ENCODE data around the gene SAMD14. TPM values are rescaled to one million over a fixed set of nuclear protein-coding genes. Genes with fewer than 3 reads are reported as not detected.

Gene SAMD14
- 1 to 10 TPM in 1 of 2 experiments, under 1 TPM in 1; 0.77 to 1.1 TPM for total RNA-seq

GRCh38 chr17:50129728-50130558 lies at the start of gene SAMD14:
Gene SAMD14 (minus strand): TSS chr17:50130160. CDS start chr17:50124959, 5,201 bp downstream.
- ChIA-PET POLR2A (no interaction called here), CTCF (interaction anchor here (0.6 to 2.4 kb wide), 10 partner anchors 9 to 71 kb away, joined by 3 to 8 read pairs (median 3); no protein-coding TSS in a partner anchor)
- Mint-ChIP-seq H3K9me3 (ENCODE audit: low read depth) (no peaks in the 10 kb centered on the region), H3K27ac (peak within 1 kb of the TSS; percentile 19), H3K27me3 (peaks cover 13% of the 10 kb centered on the region), H3K4me1 (peaks cover 28% of the 10 kb centered on the region), H3K4me3 (peak within 1 kb of the TSS; percentile 63), H3K36me3 (ENCODE audit: low read depth) (peaks cover 4% of the 10 kb centered on the region)
- DNase-seq (peak; percentile 64), ATAC-seq (peak; percentile 61)
- intact Hi-C loops (cut with DNase I, micrococcal nuclease), result loop anchor here in 1 of 2 experiments (2.0 kb wide), 1 partner anchor 35 kb away; the partner anchor contains the start of gene PDK2

DNA sequence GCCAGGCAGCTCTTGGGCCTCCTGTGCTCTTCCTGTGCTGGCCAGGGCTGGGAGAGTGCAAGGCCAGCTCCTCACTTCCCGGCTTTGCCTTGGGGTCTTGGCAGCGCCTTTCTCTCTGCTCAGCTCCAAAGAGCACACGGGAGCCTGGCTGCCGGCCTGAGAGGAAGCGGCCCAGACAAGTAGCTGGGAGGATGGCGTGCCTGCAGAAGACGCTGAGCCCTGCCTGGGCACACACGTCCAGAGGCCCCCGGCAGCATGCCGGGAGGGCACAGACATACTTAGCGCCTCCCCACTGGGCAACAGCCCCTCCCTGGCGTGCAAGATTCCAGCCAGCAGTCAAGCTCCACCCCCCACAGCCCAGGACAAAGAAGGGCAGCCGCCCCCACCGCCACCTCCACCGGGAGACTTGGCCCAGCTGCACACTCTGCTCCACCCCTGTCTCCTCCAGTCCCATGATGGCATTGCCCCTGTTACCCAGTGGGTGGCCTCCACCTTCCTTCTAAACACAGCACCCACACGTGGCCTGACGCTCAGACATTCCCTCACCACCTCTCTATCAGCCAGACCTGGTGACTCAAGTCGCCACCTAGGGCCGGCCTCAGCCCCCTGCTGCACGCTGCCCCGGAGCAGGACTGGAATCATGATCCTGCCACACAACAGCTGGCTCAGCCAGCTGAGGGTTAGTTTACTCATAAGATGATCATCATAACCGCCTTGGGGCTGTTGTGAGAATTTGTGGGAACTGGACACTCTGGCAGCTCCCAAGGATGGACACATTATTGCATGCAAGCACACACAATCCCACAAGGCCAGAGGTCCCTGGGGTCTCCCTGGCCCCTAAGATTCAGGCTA lies 48.2 kb upstream of the SAMD14 start:
- peak; percentile 71 for DNase-seq
- intact Hi-C loops (cut with DNase I, micrococcal nuclease), result loop anchor here in 1 of 2 experiments (1.0 kb wide), 1 partner anchor 38 kb away; no protein-coding TSS in a partner anchor
- ChIA-PET POLR2A (no interaction called here), CTCF (interaction anchor here (0.7 to 2.8 kb wide), 12 partner anchors 9 to 244 kb away, joined by 3 to 34 read pairs (median 4); partner anchors contain the start of gene PDK2)
- peak; percentile 93 for ATAC-seq
- Mint-ChIP-seq H3K9me3 (ENCODE audit: low read depth) (no peaks in the 10 kb centered on the region), H3K4me1 (peaks cover 8% of the 10 kb centered on the region), H3K4me3 (no peak overlapping the region), H3K36me3 (ENCODE audit: low read depth) (no peaks in the 10 kb centered on the region), H3K27ac (no peak overlapping the region), H3K27me3 (no peaks in the 10 kb centered on the region)

GRCh38 chr17:50177476-50177875 lies 47.5 kb upstream of the SAMD14 start:
- ChIA-PET POLR2A (no interaction called here), CTCF (interaction anchor here (0.7 to 2.8 kb wide), 8 partner anchors 8 to 120 kb away, joined by 3 to 34 read pairs (median 4); partner anchors contain the start of gene PDK2)
- H3K4me3 Mint-ChIP-seq, result no peak overlapping the region
- no peak overlapping the region for H3K27ac Mint-ChIP-seq
- intact Hi-C loops (cut with DNase I, micrococcal nuclease), result no loop called here
- H3K4me1 Mint-ChIP-seq, result peaks cover 8% of the 10 kb centered on the region
- no peaks in the 10 kb centered on the region for H3K36me3 Mint-ChIP-seq (ENCODE audit: low read depth)
- ATAC-seq (no peak), DNase-seq (no peak)
- no peaks in the 10 kb centered on the region for H3K9me3 Mint-ChIP-seq (ENCODE audit: low read depth)
- H3K27me3 Mint-ChIP-seq, result no peaks in the 10 kb centered on the region

- no peaks in the 10 kb centered on the region for H3K27me3 Mint-ChIP-seq
Measured at GRCh38 chr17:50176559-50177357, 46.8 kb upstream of the SAMD14 start.

DNA sequence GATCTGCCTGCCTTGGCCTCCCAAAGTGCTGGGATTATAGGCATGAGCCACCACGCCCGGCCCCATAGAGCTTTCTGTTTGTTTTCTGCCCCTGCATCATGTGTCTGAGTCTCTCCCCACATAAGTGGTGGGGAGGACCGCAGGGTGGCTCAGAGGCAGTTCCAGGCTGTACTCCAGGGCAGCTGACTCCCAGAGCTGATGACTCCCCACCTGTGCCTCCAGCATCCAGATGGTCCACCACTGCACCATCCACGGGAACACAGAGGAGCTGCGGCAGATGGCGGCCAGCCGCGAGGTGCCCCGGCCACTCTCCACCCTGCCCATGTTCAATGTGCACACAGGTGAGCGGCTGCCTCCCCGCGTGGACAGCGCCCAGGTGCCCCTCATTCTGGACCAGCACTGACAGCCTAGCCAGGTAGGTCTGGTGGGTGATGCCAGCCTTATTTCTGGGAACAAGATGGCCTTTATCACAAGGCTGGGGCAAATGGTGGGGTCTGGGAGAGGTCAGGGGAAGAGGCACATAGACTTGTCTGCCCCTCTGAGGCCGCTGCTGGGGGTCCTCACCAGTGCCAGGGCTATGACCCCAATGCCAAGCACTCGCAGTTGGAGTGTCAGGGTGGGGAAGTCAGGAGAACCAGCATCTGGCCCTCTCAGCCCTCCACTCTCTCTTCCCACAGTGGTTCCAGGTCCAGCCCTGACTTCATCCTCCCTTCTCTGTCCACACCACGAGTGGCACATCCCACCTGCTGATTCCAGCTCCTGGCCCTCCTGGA lies 45.3 kb upstream of the SAMD14 start:
- Mint-ChIP-seq H3K27ac (no peak overlapping the region), H3K4me3 (no peak overlapping the region), H3K4me1 (peaks cover 8% of the 10 kb centered on the region), H3K36me3 (ENCODE audit: low read depth) (no peaks in the 10 kb centered on the region), H3K9me3 (ENCODE audit: low read depth) (no peaks in the 10 kb centered on the region), H3K27me3 (no peaks in the 10 kb centered on the region)
- ChIA-PET POLR2A (no interaction called here), CTCF (interaction anchor here (0.6 to 1.1 kb wide), 2 partner anchors 23 to 42 kb away, joined by 3 read pairs; no protein-coding TSS in a partner anchor)
- DNase-seq (no peak), ATAC-seq (no peak)
- intact Hi-C loops (cut with DNase I, micrococcal nuclease), result no loop called here

More at GRCh38 chr17:50176559-50177357, 46.8 kb upstream of the SAMD14 start:
- H3K4me1 Mint-ChIP-seq, result peaks cover 8% of the 10 kb centered on the region
- intact Hi-C loops (cut with DNase I, micrococcal nuclease), result no loop called here
- no peaks in the 10 kb centered on the region for H3K36me3 Mint-ChIP-seq (ENCODE audit: low read depth)
- no peak overlapping the region for H3K4me3 Mint-ChIP-seq
- no peak overlapping the region for H3K27ac Mint-ChIP-seq
- CTCF ChIA-PET, result interaction anchor here (0.9 to 2.8 kb wide), 5 partner anchors 8 to 113 kb away, joined by 3 to 34 read pairs (median 5); partner anchors contain the start of gene PDK2
- ATAC-seq (no peak), DNase-seq (no peak)
- H3K9me3 Mint-ChIP-seq (ENCODE audit: low read depth), result no peaks in the 10 kb centered on the region
- POLR2A ChIA-PET, result no interaction called here

DNA sequence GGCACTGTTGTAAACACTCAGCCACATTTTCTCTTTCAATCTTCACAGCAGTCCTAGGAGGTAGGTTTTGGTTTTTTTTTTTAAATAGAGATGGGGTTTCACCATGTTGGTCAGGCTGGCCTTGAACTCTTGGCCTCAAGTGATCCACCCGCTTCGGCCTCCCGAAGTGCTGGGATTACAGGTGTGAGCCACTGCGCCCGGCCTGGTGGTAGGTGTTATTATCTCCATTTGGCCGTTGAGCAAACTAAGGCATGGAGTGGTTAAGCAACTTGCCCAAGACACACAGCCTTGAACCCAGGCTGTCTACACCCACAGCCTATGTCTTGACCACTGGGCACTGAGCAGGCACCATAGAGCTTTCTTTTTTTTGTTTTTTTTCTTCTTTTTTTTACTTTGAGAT lies 44.5 kb upstream of the SAMD14 start:
- H3K27ac Mint-ChIP-seq, result no peak overlapping the region
- H3K36me3 Mint-ChIP-seq (ENCODE audit: low read depth), result no peaks in the 10 kb centered on the region
- POLR2A ChIA-PET, result no interaction called here
- no peaks in the 10 kb centered on the region for H3K9me3 Mint-ChIP-seq (ENCODE audit: low read depth)
- no peaks in the 10 kb centered on the region for H3K27me3 Mint-ChIP-seq
- CTCF ChIA-PET, result interaction anchor here (0.6 to 1.1 kb wide), 3 partner anchors 22 to 42 kb away, joined by 3 read pairs; no protein-coding TSS in a partner anchor
- DNase-seq, result no peak
- no peak for ATAC-seq
- H3K4me3 Mint-ChIP-seq, result no peak overlapping the region
- intact Hi-C loops (cut with DNase I, micrococcal nuclease), result no loop called here
- peaks cover 9% of the 10 kb centered on the region for H3K4me1 Mint-ChIP-seq

DNA sequence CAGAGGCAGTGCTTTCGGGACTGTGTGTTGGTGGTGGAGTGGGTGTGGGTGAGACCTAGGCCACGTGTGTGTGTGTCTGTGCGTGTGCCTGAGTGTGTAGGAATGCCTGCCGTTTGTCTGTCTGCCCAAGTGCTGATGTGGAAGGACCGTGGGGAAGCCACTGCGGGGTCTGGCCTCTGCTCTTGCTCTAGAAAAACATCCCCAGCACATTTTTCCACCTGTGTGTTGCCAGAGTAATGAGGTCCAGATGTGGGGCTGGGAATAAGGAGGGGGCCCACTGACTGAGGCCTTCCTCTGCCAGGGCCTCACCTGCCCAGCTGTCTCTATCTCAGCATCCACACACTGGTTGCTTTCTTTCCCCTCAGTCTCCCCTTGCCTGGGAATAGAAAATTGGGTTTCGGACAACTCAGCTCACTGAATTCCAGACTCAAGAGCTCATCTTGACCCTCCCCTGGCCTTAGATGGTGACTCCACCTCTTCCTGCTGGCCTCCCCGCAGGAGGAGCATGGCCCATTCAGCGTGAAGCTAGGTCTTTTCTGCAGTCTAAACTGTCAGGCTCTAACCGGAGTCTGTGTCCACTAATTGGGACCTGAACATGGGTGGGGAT lies 43.5 kb upstream of the SAMD14 start:
- Mint-ChIP-seq H3K4me3 (no peak overlapping the region), H3K9me3 (ENCODE audit: low read depth) (no peaks in the 10 kb centered on the region), H3K36me3 (ENCODE audit: low read depth) (no peaks in the 10 kb centered on the region), H3K27me3 (no peaks in the 10 kb centered on the region), H3K27ac (no peak overlapping the region), H3K4me1 (peaks cover 17% of the 10 kb centered on the region)
- DNase-seq (no peak), ATAC-seq (no peak)
- intact Hi-C loops (cut with DNase I, micrococcal nuclease), result no loop called here
- ChIA-PET POLR2A (interaction anchor here (0.5 to 0.6 kb wide), 2 partner anchors 65 to 357 kb away, joined by 3 read pairs; no protein-coding TSS in a partner anchor), CTCF (interaction anchor here (0.6 to 1.1 kb wide), 4 partner anchors 9 to 123 kb away, joined by 3 to 4 read pairs (median 3); no protein-coding TSS in a partner anchor)

DNA sequence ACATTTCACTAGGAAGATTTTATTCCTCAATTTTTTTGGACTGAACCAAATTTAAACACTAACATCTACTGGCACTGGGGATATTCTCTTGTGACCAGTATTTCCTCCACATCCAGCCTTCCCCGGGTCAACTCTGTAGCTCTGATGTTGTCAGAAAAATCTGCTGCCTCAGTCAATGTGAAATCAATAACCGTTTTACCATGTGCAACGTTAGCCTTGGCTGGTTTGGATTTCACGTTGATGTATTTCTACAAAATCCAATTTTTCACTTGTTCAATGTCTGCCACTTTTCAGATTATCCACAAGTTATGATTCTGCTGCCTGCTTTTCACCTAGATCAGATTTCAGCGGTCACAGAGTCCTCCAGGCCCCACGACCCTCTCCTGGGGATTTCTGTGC lies 43.0 kb upstream of the SAMD14 start:
- H3K27me3 Mint-ChIP-seq, result no peaks in the 10 kb centered on the region
- no peak overlapping the region for H3K4me3 Mint-ChIP-seq
- POLR2A ChIA-PET, result interaction anchor here (0.5 kb wide), 1 partner anchor 356 kb away, joined by 3 read pairs; no protein-coding TSS in a partner anchor
- H3K4me1 Mint-ChIP-seq, result peaks cover 12% of the 10 kb centered on the region
- H3K36me3 Mint-ChIP-seq (ENCODE audit: low read depth), result no peaks in the 10 kb centered on the region
- CTCF ChIA-PET, result interaction anchor here (0.9 to 1.1 kb wide), 4 partner anchors 9 to 124 kb away, joined by 3 to 4 read pairs (median 4); no protein-coding TSS in a partner anchor
- intact Hi-C loops (cut with DNase I, micrococcal nuclease), result no loop called here
- no peaks in the 10 kb centered on the region for H3K9me3 Mint-ChIP-seq (ENCODE audit: low read depth)
- no peak for ATAC-seq
- H3K27ac Mint-ChIP-seq, result no peak overlapping the region
- no peak for DNase-seq

DNA sequence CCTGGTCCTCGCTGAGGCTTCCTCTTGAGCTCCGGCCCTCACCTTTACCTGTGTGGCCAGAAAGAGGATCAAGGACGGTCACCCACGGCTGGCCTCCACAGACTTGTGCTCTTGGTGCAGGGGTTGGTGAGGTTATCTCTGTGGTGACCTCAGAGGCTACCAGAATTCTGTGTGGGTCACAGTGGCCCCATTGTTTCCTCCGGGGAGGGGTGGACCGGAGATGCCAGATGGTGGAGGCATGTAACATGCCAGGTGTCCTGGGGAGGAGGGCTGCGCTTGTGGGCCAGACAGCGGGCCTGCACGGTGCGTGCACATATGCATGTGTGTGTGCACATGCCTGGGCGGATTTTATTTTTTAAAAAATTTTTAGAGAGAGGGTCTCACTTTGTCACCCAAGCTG lies 42.2 kb upstream of the SAMD14 start:
- no peaks in the 10 kb centered on the region for H3K9me3 Mint-ChIP-seq (ENCODE audit: low read depth)
- H3K4me3 Mint-ChIP-seq, result no peak overlapping the region
- H3K4me1 Mint-ChIP-seq, result peaks cover 9% of the 10 kb centered on the region
- H3K27ac Mint-ChIP-seq, result no peak overlapping the region
- no peaks in the 10 kb centered on the region for H3K27me3 Mint-ChIP-seq
- ChIA-PET CTCF (interaction anchor here (0.7 to 1.1 kb wide), 3 partner anchors 8 to 28 kb away, joined by 3 to 4 read pairs (median 3); no protein-coding TSS in a partner anchor), POLR2A (no interaction called here)
- intact Hi-C loops (cut with DNase I, micrococcal nuclease), result no loop called here
- DNase-seq (no peak), ATAC-seq (no peak)
- no peaks in the 10 kb centered on the region for H3K36me3 Mint-ChIP-seq (ENCODE audit: low read depth)
